Effector memory CD4-positive, alpha-beta T cell (primary cell): Measurements from ENCODE around the gene PDK1.
"Not testable (repeated sequence)": the region's sequence is repeated elsewhere in the genome, so short reads cannot be mapped to it uniquely, and the experiment has no call there.

Experiments
- DNase-seq, 3 donors: peaks; one replicate each; pipeline ENCODE4 v3.0.0-alpha.2; 2020
- H3K27ac ChIP-seq: 2 replicates; pipeline ENCODE4 v1.7.0; 2013; ENCODE audit warnings: mild to moderate bottlenecking, low read length, moderate library complexity; ENCODE audit not compliant: insufficient read depth, poor library complexity, severe bottlenecking
- H3K27me3 ChIP-seq: replicated peaks from 2 replicates; pipeline ENCODE4 v1.7.0; 2013; ENCODE audit warnings: mild to moderate bottlenecking, low read length; ENCODE audit not compliant: insufficient read depth, control insufficient read depth, poor library complexity, severe bottlenecking
- H3K36me3 ChIP-seq: 2 replicates; pipeline ENCODE4 v1.7.0; 2013; ENCODE audit warnings: mild to moderate bottlenecking, low read length, moderate library complexity; ENCODE audit not compliant: control insufficient read depth, insufficient read depth
- H3K4me1 ChIP-seq: 2 replicates; pipeline ENCODE4 v1.7.0; 2013; ENCODE audit warnings: low read length, mild to moderate bottlenecking; ENCODE audit not compliant: control insufficient read depth, insufficient read depth, poor library complexity, severe bottlenecking
- H3K4me3 ChIP-seq: 2 replicates; pipeline ENCODE4 v1.7.0; 2013; ENCODE audit warnings: low read length, low read depth, mild to moderate bottlenecking; ENCODE audit not compliant: insufficient read depth, poor library complexity, severe bottlenecking
- H3K9me3 ChIP-seq: 2 replicates; pipeline ENCODE4 v1.7.0; 2013; ENCODE audit warnings: mild to moderate bottlenecking, low read length, moderate library complexity; ENCODE audit not compliant: control insufficient read depth

The PDK1 gene

DNA sequence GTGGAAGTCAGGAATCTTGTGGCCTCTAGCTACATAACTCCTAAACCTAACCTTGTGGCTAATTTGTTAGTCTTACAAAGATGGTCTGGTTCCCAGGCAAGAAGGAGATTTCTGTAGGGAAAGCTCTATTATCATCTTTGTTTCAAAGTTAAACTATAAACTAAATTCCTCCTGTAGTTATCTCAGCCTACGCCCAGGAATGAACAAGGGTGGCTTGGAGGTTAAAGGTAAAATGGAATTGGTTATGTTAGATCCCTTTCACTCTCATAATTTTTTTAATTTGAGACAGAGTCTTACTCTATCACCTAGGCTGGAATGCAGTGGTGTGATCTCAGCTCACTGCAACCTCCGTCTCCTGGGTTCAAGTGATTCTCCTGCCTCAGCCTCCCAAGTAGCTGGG is 24.6 kb upstream of the PDK1 start:
- Histone ChIP-seq H3K27me3 (no peaks in the 10 kb centered on the region), H3K4me3 (no peak overlapping the region)
- DNase-seq, result no peak

DNA sequence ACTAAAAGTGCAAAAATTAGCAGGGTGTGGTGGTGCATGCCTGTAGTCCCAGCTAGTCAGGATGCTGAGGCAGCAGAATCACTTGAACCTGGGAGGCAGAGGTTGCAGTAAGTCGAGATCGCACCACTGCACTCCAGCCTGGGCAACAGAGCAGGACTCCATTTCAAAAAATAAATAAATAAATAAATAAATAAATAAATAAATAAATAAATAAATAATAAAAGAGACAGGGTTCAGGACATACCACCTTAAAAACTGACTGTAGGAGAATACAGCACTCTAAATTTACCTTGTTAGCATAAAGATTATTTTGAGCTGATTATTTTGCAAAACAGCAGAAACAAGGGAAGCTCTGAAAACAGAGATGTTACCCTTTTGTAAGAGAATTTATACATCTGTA is 23.4 kb upstream of the PDK1 start:
- not testable (repeated sequence) for H3K9me3 ChIP-seq, H3K4me3 ChIP-seq, H3K27ac ChIP-seq

More for the DNA sequence above, 24.6 kb upstream of the PDK1 start:
- H3K36me3 ChIP-seq, result no peaks in the 10 kb centered on the region
- no peaks in the 10 kb centered on the region for H3K4me1 ChIP-seq
- no peak overlapping the region for H3K27ac ChIP-seq
- peaks cover 5% of the 10 kb centered on the region for H3K9me3 ChIP-seq

DNA sequence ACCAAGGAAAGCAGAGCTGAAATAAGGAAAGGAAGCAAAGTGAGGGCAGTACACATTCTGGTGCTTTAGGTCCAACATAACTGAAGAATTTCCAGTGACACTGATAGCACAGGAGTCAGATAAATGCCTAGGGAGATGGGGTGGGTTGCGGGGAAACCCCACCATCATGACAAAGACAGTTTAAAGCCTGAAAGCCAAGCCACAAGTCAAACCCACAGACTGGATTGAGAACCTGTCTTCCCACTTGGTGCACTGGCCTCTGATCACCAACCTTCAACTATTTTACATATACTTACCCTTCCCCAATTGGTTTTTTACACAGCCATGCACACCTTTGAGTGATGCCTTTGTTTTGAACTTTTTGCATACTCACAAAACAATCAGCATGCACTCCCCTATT is 22.2 kb upstream of the PDK1 start:
- Histone ChIP-seq H3K4me1 (no peaks in the 10 kb centered on the region), H3K9me3 (peaks cover 5% of the 10 kb centered on the region), H3K27me3 (no peaks in the 10 kb centered on the region), H3K27ac (no peak overlapping the region), H3K36me3 (no peaks in the 10 kb centered on the region), H3K4me3 (no peak overlapping the region)
- DNase-seq, result no peak

More for the DNA sequence above, 23.4 kb upstream of the PDK1 start:
- not testable (repeated sequence) for H3K4me1 ChIP-seq, H3K27me3 ChIP-seq, H3K36me3 ChIP-seq, DNase-seq

DNA sequence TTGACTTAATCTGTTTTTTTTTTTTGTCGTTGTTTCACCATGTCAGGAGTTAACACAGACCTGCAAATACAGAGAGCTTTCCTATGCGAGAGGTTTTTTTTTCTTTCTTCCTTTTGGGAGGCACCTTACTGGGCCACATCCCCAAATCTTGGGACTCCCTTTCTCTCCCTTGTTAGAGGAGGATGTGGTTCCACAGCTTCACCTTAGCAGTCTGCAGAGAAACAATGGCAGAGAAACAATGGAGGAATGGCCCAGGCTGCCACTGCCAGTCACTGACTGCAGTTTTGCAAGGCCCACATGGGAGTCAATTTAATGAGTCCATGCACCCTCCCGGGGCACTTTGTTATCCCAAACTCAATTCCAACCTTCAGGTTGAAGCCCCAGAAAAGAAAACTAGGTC is 20.8 kb upstream of the PDK1 start:
- Histone ChIP-seq H3K27me3 (no peaks in the 10 kb centered on the region), H3K9me3 (peaks cover 5% of the 10 kb centered on the region), H3K27ac (no peak overlapping the region), H3K4me1 (no peaks in the 10 kb centered on the region), H3K4me3 (no peak overlapping the region), H3K36me3 (no peaks in the 10 kb centered on the region)
- DNase-seq, result no peak

DNA sequence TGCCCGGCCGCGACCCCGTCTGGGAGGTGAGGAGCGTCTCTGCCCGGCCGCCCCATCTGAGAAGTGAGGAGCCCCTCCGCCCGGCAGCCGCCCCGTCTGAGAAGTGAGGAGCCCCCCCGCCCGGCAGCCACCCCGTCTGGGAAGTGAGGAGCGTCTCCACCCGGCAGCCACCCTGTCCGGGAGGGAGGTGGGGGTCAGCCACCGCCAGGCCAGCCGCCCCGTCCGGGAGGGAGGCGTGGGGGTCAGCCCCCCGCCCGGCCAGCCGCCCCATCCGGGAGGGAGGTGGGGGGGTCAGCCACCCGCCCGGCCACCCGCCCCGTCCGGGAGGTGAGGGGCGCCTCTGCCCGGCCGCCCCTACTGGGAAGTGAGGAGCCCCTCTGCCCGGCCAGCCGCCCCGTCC is 18.0 kb upstream of the PDK1 start:
- H3K4me3 ChIP-seq, H3K36me3 ChIP-seq, H3K27me3 ChIP-seq, DNase-seq, H3K9me3 ChIP-seq, H3K27ac ChIP-seq, H3K4me1 ChIP-seq: not testable (repeated sequence)

DNA sequence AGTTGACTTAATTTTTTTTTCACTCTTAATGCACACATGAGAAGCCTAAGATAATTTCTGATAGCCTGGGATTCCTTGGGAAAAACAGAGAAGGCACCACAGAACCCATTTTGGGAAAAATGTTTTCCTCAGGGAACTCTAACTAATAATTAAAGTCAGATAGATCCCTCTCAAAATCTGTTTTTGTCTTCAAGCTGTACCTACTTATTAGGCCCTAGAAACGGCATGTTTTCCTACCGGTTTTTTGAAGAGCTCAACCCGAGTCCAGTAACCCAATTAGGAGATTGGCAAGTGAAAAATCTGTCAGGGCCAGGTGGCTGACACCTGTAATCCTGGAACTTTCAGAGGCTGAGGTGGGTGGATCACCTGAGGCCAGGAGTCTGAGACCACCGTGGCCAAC is 16.1 kb upstream of the PDK1 start:
- H3K4me1 ChIP-seq, result no peaks in the 10 kb centered on the region
- H3K36me3 ChIP-seq, result no peaks in the 10 kb centered on the region
- H3K27ac ChIP-seq, result no peak overlapping the region
- H3K27me3 ChIP-seq, result no peaks in the 10 kb centered on the region
- DNase-seq, result no peak
- H3K4me3 ChIP-seq, result no peak overlapping the region
- no peaks in the 10 kb centered on the region for H3K9me3 ChIP-seq

DNA sequence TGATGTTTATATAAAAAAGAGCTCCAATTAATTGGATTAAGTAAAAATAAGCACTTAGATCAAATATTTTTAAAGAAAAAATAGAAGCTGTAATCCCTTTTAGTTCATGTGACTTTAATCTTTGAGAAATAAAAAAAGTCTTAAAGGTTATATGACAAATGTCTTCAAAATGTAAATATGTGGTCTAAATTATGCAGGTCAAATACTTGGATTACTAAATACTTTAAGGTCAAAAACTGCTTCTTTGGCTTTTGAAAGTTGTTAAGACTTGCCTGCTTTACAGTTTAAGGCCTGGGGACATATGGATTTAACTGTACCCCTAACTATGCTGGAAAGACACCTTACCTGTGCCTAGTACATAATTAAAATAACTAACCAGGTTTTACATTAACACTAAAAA is 15.5 kb upstream of the PDK1 start:
- H3K4me3 ChIP-seq, result no peak overlapping the region
- H3K27ac ChIP-seq, result no peak overlapping the region
- no peaks in the 10 kb centered on the region for H3K9me3 ChIP-seq
- H3K4me1 ChIP-seq, result no peaks in the 10 kb centered on the region
- DNase-seq, result no peak
- no peaks in the 10 kb centered on the region for H3K36me3 ChIP-seq
- H3K27me3 ChIP-seq, result no peaks in the 10 kb centered on the region

DNA sequence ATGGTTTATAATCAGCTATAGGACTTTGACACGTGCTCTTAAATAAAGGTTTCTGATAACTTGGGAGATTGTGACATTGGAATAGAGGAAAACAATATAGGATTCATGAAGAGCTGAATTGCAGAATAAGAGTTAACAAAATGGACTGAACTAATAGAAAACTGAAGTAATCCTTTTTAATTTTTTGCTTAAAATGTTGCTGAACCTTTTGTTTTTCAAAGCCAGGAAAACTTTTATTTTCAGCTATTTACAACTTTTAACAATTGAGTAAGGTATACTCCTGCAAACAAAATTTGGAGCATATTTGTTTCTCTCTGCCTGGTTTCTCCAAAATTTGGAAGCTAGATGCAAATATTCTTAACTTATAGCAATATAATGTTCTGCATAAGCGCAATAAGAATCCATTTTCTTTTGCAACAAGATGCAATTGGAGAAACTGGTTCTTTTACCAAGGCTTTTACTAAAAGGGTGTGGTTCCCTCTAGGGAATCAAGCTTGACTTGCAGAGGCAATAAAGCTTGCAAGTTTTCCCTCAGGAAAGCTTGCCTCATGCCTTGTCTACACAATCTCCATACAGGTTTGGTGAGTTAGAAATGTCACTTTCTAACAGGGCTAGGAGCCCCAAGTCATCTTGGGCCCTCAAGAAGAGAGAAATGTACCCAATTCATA is 10.3 kb upstream of the PDK1 start:
- H3K27ac ChIP-seq, result no peak overlapping the region
- peaks cover 4% of the 10 kb centered on the region for H3K4me1 ChIP-seq
- no peaks in the 10 kb centered on the region for H3K36me3 ChIP-seq
- no peak for DNase-seq
- no peaks in the 10 kb centered on the region for H3K9me3 ChIP-seq
- H3K27me3 ChIP-seq, result no peaks in the 10 kb centered on the region
- no peak overlapping the region for H3K4me3 ChIP-seq

DNA sequence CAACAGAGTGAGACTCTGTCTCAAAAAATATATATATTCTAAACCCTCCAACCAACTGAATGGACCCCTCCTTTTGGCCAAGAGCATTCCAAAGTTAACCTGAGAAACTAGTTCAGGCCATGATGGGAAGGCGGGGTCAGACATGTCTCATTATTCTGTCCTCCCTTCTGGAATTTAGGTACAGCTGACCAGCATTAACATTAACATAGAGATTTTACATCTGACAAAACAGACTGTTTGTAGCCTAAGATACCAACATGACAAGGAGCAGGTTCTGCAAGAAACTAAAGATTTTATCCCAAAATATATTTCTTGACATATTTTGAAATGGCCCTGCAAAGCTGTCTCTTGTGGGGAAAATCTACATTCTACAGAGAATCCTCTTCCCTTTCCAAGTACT is 6.8 kb upstream of the PDK1 start:
- Histone ChIP-seq H3K4me1 (peaks cover 5% of the 10 kb centered on the region), H3K9me3 (no peaks in the 10 kb centered on the region), H3K36me3 (no peaks in the 10 kb centered on the region), H3K4me3 (no peak overlapping the region), H3K27me3 (no peaks in the 10 kb centered on the region), H3K27ac (no peak overlapping the region)
- DNase-seq, result no peak

DNA sequence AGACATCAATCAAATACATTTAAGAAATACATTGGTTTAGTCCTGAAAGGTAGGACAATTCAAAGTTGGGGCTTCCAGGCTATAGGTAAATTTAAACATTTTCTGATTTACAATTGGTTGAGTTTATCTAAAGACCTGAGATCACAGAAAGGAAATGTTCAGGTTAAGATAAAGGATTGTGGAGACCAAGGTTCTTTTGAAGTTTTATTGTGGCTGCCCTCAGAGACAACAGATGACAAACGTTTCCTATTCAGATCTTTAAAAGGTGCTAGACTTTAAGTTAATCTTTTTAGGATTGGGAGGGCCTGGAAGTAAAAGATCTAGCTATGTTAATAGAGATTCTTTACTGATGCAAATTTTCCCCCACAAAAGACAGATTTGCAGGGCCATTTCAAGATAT is 6.1 kb upstream of the PDK1 start:
- not testable (repeated sequence) for H3K27ac ChIP-seq, H3K27me3 ChIP-seq, H3K4me3 ChIP-seq, DNase-seq, H3K9me3 ChIP-seq, H3K4me1 ChIP-seq, H3K36me3 ChIP-seq
